HEK293 (cell line): ENCODE data around the gene LRRC4C.

Experiments
- GLIS2 ChIP-seq: fragments of 450-650 bp; formaldehyde crosslinking; IDR thresholded peaks from 2 replicates; pipeline ENCODE4 v1.5.1; 2016; ENCODE audit warnings: missing biosample characterization, missing genetic modification characterization
- ZIC2 ChIP-seq: fragments of 450-650 bp; formaldehyde crosslinking; IDR thresholded peaks from 2 replicates; pipeline ENCODE4 v1.5.1; 2016; ENCODE audit warnings: missing biosample characterization, missing genetic modification characterization
- ZNF10 ChIP-seq: fragments of 450-650 bp; formaldehyde crosslinking; IDR thresholded peaks from 2 replicates; pipeline ENCODE4 v1.5.1; 2017; ENCODE audit warnings: missing biosample characterization, missing genetic modification characterization
- ZNF114 ChIP-seq: fragments of 450-650 bp; formaldehyde crosslinking; IDR thresholded peaks from 2 replicates; pipeline ENCODE4 v1.5.0; 2017; ENCODE audit warnings: missing biosample characterization, missing genetic modification characterization
- ZNF335 ChIP-seq: fragments of 450-650 bp; formaldehyde crosslinking; conservative IDR thresholded peaks from 2 replicates; pipeline ENCODE4 v1.5.1; 2016; ENCODE audit warnings: missing biosample characterization, missing genetic modification characterization
- ZNF350 ChIP-seq: fragments of 450-650 bp; formaldehyde crosslinking; IDR thresholded peaks from 2 replicates; pipeline ENCODE4 v1.5.0; 2017; ENCODE audit warnings: missing biosample characterization, mild to moderate bottlenecking, missing genetic modification characterization
- ZNF416 ChIP-seq: fragments of 450-650 bp; formaldehyde crosslinking; IDR thresholded peaks from 2 replicates; pipeline ENCODE4 v1.5.1; 2016; ENCODE audit warnings: missing biosample characterization, missing genetic modification characterization
- ZNF544 ChIP-seq: fragments of 450-650 bp; formaldehyde crosslinking; IDR thresholded peaks from 2 replicates; pipeline ENCODE4 v1.5.0; 2017; ENCODE audit warnings: missing biosample characterization, missing genetic modification characterization
- ZNF701 ChIP-seq: fragments of 450-650 bp; formaldehyde crosslinking; IDR thresholded peaks from 2 replicates; pipeline ENCODE4 v1.5.1; 2016; ENCODE audit warnings: missing biosample characterization, missing genetic modification characterization
- TF ChIP-seq, protein P1 (sequence below): fragments of 450-650 bp; formaldehyde crosslinking; IDR thresholded peaks from 2 replicates; pipeline ENCODE4 v1.5.1; 2016; ENCODE audit warnings: missing biosample characterization, missing genetic modification characterization

- no peak for TF ChIP-seq ZNF416 (tag by site-specific recombination)
- no peak for TF ChIP-seq ZNF701 (tag by site-specific recombination)
- no peak for TF ChIP-seq ZNF335 (tag by site-specific recombination)
- TF ChIP-seq ZNF114 (tag by site-specific recombination) = no peak
- no peak for TF ChIP-seq ZNF544 (tag by site-specific recombination)
- no peak for TF ChIP-seq ZIC2 (tag by site-specific recombination)
- no peak for TF ChIP-seq ZNF350 (tag by site-specific recombination)
- TF ChIP-seq ZNF10 (tag by site-specific recombination) = no peak
- TF ChIP-seq, protein P1, sequence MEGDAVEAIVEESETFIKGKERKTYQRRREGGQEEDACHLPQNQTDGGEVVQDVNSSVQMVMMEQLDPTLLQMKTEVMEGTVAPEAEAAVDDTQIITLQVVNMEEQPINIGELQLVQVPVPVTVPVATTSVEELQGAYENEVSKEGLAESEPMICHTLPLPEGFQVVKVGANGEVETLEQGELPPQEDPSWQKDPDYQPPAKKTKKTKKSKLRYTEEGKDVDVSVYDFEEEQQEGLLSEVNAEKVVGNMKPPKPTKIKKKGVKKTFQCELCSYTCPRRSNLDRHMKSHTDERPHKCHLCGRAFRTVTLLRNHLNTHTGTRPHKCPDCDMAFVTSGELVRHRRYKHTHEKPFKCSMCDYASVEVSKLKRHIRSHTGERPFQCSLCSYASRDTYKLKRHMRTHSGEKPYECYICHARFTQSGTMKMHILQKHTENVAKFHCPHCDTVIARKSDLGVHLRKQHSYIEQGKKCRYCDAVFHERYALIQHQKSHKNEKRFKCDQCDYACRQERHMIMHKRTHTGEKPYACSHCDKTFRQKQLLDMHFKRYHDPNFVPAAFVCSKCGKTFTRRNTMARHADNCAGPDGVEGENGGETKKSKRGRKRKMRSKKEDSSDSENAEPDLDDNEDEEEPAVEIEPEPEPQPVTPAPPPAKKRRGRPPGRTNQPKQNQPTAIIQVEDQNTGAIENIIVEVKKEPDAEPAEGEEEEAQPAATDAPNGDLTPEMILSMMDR (tag by site-specific recombination) = no peak
- no peak for TF ChIP-seq GLIS2 (tag by site-specific recombination)
Observed at GRCh38 chr11:40130427-40130826, 1329.0 kb downstream of the LRRC4C start.
